ENCODE data around the gene SORCS2.

Gene SORCS2

DNA sequence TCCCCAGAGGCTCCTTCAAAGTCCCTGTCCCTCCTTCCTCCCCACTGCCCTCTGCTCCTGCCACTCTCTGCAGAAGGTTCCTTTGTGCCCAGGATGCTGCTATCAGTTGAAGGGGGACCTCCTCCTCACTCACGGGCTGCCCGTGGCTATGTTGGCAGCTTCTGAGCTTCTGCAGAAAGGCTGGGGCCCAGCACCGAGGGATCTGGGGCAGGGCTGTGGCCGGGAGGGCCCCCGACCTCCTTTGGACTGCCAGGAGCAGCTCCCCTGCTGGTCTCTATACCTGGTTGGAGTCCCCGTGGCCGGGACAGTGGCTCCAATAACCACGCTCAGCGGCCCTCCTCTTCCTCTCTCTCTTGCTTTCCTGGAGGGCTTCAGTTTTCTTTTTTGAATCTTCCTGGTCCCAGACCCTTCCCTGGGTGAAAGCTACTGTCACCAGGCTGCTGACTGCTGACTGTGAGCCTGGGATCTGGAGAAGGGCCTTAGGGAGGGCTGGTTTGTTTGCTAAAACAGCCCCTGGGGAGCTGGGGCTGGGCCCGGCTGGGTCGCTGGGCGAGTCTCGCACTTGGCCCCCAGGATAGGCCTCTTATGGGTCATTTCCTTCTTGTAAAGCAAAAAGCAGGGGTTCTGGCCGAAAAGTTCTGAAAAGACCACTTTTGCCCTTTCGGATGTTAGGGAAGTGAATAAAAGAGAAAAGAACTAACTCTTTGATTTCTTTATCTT lies 46.9 kb downstream of the SORCS2 start:
- no peak overlapping the region for H3K27ac ChIP-seq (ENCODE audit: low read depth, low read length)
- no peak overlapping the region for H2AFZ ChIP-seq (ENCODE audit: insufficient read depth, low read length, poor library complexity)
- H3K23ac ChIP-seq (ENCODE audit: low read length), result no peak overlapping the region
- H2AK5ac ChIP-seq (ENCODE audit: low read length), result no peak overlapping the region
- H3K79me2 ChIP-seq (ENCODE audit: control insufficient read depth, insufficient read depth, low read length, poor library complexity), result no peaks in the 10 kb centered on the region
- H2BK5ac ChIP-seq (ENCODE audit: low read depth, low read length, poor library complexity), result no peak overlapping the region
- no peaks in the 10 kb centered on the region for H3K36me3 ChIP-seq (ENCODE audit: control insufficient read depth in 1 of 2, insufficient read depth in 2 of 2, low read length in 2 of 2)
- no CpG with 5 or more reads among the region's 15 CpGs for WGBS (ENCODE audit: extremely low coverage, insufficient coverage, insufficient read length)
- H3K4me3 ChIP-seq (ENCODE audit: low read depth, low read length), result no peak overlapping the region
- H2BK120ac ChIP-seq (ENCODE audit: insufficient read depth, low read length, poor library complexity), result no peak overlapping the region
- no peak overlapping the region for H4K12ac ChIP-seq (ENCODE audit: low read depth, low read length)
- H3K14ac ChIP-seq (ENCODE audit: low read length), result no peak overlapping the region
- H3K79me1 ChIP-seq (ENCODE audit: low read length), result no peaks in the 10 kb centered on the region
- no peak overlapping the region for H4K8ac ChIP-seq (ENCODE audit: low read depth, low read length)
- H4K91ac ChIP-seq (ENCODE audit: low read depth, low read length), result no peak overlapping the region
- no peaks in the 10 kb centered on the region for H3K27me3 ChIP-seq (ENCODE audit: insufficient read depth, low read length)
- no peak overlapping the region for H3K9ac ChIP-seq (ENCODE audit: low read length)
- no peak overlapping the region for H3K18ac ChIP-seq (ENCODE audit: low read length)
- H2BK12ac ChIP-seq (ENCODE audit: low read length), result no peak overlapping the region
- no peak for DNase-seq
- H3K9me3 ChIP-seq (ENCODE audit: insufficient read depth, low read depth, low read length), result peaks cover 8% of the 10 kb centered on the region
- no peak overlapping the region for H3K4ac ChIP-seq (ENCODE audit: low read depth, low read length)
- no peaks in the 10 kb centered on the region for H3K4me1 ChIP-seq (ENCODE audit: control insufficient read depth in 1 of 2, insufficient read depth in 2 of 2, low read length in 2 of 2)
- H3K4me2 ChIP-seq (ENCODE audit: low read length), result no peak overlapping the region

DNA sequence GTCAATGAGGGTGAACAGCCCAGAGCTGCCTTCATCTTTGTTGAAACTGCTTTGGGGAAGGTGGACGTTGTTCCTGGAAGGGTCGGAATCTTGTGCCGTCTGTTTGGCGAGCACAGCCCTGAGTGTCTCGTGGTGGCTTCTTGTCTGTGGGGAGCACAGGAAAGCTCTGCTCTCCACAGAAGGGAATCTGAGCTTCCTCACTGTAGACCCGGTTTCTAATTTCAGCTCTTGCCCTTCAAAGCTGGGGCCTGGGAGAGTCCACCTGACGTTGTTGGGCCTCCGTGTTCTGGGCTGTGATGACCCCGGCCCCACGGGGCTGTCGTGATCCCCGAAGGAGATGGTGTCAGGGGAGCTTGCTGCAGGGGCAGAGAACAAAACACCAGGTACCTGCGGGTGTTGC lies 47.5 kb downstream of the SORCS2 start:
- no peak overlapping the region for H3K9ac ChIP-seq (ENCODE audit: low read length)
- WGBS (ENCODE audit: extremely low coverage, insufficient coverage, insufficient read length), result no CpG with 5 or more reads among the region's 13 CpGs
- H2AFZ ChIP-seq (ENCODE audit: insufficient read depth, low read length, poor library complexity), result no peak overlapping the region
- H3K27ac ChIP-seq (ENCODE audit: low read depth, low read length), result no peak overlapping the region
- no peak overlapping the region for H3K4ac ChIP-seq (ENCODE audit: low read depth, low read length)
- H3K14ac ChIP-seq (ENCODE audit: low read length), result no peak overlapping the region
- H3K4me1 ChIP-seq (ENCODE audit: control insufficient read depth in 1 of 2, insufficient read depth in 2 of 2, low read length in 2 of 2), result no peaks in the 10 kb centered on the region
- no peak overlapping the region for H4K8ac ChIP-seq (ENCODE audit: low read depth, low read length)
- H3K18ac ChIP-seq (ENCODE audit: low read length), result no peak overlapping the region
- H4K12ac ChIP-seq (ENCODE audit: low read depth, low read length), result no peak overlapping the region
- no peak overlapping the region for H3K4me3 ChIP-seq (ENCODE audit: low read depth, low read length)
- no peak overlapping the region for H3K4me2 ChIP-seq (ENCODE audit: low read length)
- H3K36me3 ChIP-seq (ENCODE audit: control insufficient read depth in 1 of 2, insufficient read depth in 2 of 2, low read length in 2 of 2), result no peaks in the 10 kb centered on the region
- no peak overlapping the region for H4K91ac ChIP-seq (ENCODE audit: low read depth, low read length)
- DNase-seq, result no peak
- H2BK5ac ChIP-seq (ENCODE audit: low read depth, low read length, poor library complexity), result no peak overlapping the region
- no peaks in the 10 kb centered on the region for H3K79me2 ChIP-seq (ENCODE audit: control insufficient read depth, insufficient read depth, low read length, poor library complexity)
- H2BK12ac ChIP-seq (ENCODE audit: low read length), result no peak overlapping the region
- H3K23ac ChIP-seq (ENCODE audit: low read length), result no peak overlapping the region
- peaks cover 8% of the 10 kb centered on the region for H3K9me3 ChIP-seq (ENCODE audit: insufficient read depth, low read depth, low read length)
- no peak overlapping the region for H2AK5ac ChIP-seq (ENCODE audit: low read length)
- H3K27me3 ChIP-seq (ENCODE audit: insufficient read depth, low read length), result no peaks in the 10 kb centered on the region
- no peaks in the 10 kb centered on the region for H3K79me1 ChIP-seq (ENCODE audit: low read length)
- no peak overlapping the region for H2BK120ac ChIP-seq (ENCODE audit: insufficient read depth, low read length, poor library complexity)

DNA sequence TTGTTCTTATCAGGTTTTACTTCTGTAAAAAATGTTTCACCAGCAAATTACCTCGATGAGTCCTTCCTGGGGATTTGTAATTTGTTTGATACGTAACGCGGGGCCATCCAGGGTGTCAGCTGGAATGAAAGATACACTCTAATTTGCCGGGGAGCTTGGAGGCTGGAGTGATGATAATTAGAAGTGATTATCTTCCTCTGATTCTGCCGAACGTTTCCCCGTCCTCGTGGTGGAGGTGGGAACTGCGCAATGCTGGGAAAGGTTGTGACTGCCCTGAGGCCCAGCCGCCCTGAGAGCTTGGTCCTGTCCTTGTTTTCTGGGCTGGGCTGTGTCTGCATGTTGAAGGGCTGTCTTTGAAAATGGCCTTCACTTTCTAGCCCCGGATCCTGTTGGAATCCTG lies 48.0 kb downstream of the SORCS2 start:
- H3K4me1 ChIP-seq (ENCODE audit: control insufficient read depth in 1 of 2, insufficient read depth in 2 of 2, low read length in 2 of 2), result no peaks in the 10 kb centered on the region

DNA sequence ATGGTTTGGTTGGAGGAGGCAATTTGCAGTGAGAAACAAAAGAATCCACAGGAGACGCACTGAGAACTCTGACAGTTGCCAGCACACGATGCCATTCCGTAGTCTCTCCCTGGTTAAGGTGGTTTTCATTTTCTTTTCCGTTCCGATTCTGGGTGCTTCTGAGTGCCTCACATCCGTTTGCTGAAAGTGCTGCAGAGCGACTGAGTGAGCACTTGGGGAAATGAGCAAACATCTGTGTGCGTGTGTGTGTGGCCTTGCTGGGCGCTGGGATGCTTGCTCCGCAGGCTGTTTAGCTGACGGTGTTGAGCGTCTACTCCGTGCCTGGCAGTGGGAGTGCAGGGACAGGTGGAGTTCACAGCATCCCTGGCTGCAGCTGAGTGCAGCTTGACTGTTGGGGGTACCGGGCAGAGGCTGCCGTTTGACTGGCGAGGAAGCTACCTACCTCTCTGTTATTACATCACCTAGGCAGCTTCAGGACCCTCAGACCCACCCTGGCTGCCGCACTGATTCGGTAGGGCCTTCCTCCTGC lies 49.3 kb downstream of the SORCS2 start:
- Histone ChIP-seq H2AK5ac (ENCODE audit: low read length) (no peak overlapping the region), H3K4me3 (ENCODE audit: low read depth, low read length) (peak overlapping the region; percentile 43), H3K23ac (ENCODE audit: low read length) (no peak overlapping the region), H3K9ac (ENCODE audit: low read length) (no peak overlapping the region), H3K14ac (ENCODE audit: low read length) (no peak overlapping the region), H3K27me3 (ENCODE audit: insufficient read depth, low read length) (no peaks in the 10 kb centered on the region), H3K9me3 (ENCODE audit: insufficient read depth, low read depth, low read length) (peaks cover 8% of the 10 kb centered on the region), H3K79me1 (ENCODE audit: low read length) (no peaks in the 10 kb centered on the region), H2BK12ac (ENCODE audit: low read length) (no peak overlapping the region), H3K4me1 (ENCODE audit: control insufficient read depth in 1 of 2, insufficient read depth in 2 of 2, low read length in 2 of 2) (no peaks in the 10 kb centered on the region), H3K27ac (ENCODE audit: low read depth, low read length) (no peak overlapping the region), H3K4ac (ENCODE audit: low read depth, low read length) (no peak overlapping the region), H3K36me3 (ENCODE audit: control insufficient read depth in 1 of 2, insufficient read depth in 2 of 2, low read length in 2 of 2) (no peaks in the 10 kb centered on the region), H3K79me2 (ENCODE audit: control insufficient read depth, insufficient read depth, low read length, poor library complexity) (no peaks in the 10 kb centered on the region), H2AFZ (ENCODE audit: insufficient read depth, low read length, poor library complexity) (no peak overlapping the region), H2BK5ac (ENCODE audit: low read depth, low read length, poor library complexity) (no peak overlapping the region), H3K18ac (ENCODE audit: low read length) (no peak overlapping the region), H4K12ac (ENCODE audit: low read depth, low read length) (no peak overlapping the region), H4K8ac (ENCODE audit: low read depth, low read length) (no peak overlapping the region), H4K91ac (ENCODE audit: low read depth, low read length) (no peak overlapping the region), H3K4me2 (ENCODE audit: low read length) (no peak overlapping the region), H2BK120ac (ENCODE audit: insufficient read depth, low read length, poor library complexity) (no peak overlapping the region)
- WGBS (ENCODE audit: extremely low coverage, insufficient coverage, insufficient read length), result no CpG with 5 or more reads among the region's 18 CpGs
- DNase-seq, result no peak

More for the DNA sequence above, 48.0 kb downstream of the SORCS2 start:
- no peak overlapping the region for H4K12ac ChIP-seq (ENCODE audit: low read depth, low read length)
- H3K4me3 ChIP-seq (ENCODE audit: low read depth, low read length), result no peak overlapping the region
- H3K27me3 ChIP-seq (ENCODE audit: insufficient read depth, low read length), result no peaks in the 10 kb centered on the region
- H3K79me1 ChIP-seq (ENCODE audit: low read length), result no peaks in the 10 kb centered on the region
- no peak overlapping the region for H3K14ac ChIP-seq (ENCODE audit: low read length)
- peaks cover 8% of the 10 kb centered on the region for H3K9me3 ChIP-seq (ENCODE audit: insufficient read depth, low read depth, low read length)
- no peak overlapping the region for H3K23ac ChIP-seq (ENCODE audit: low read length)
- H2BK5ac ChIP-seq (ENCODE audit: low read depth, low read length, poor library complexity), result no peak overlapping the region
- WGBS (ENCODE audit: extremely low coverage, insufficient coverage, insufficient read length), result no CpG with 5 or more reads among the region's 12 CpGs
- no peak overlapping the region for H2AFZ ChIP-seq (ENCODE audit: insufficient read depth, low read length, poor library complexity)
- DNase-seq, result no peak
- no peak overlapping the region for H4K91ac ChIP-seq (ENCODE audit: low read depth, low read length)
- H3K27ac ChIP-seq (ENCODE audit: low read depth, low read length), result no peak overlapping the region
- H3K79me2 ChIP-seq (ENCODE audit: control insufficient read depth, insufficient read depth, low read length, poor library complexity), result no peaks in the 10 kb centered on the region
- no peak overlapping the region for H4K8ac ChIP-seq (ENCODE audit: low read depth, low read length)
- H2BK120ac ChIP-seq (ENCODE audit: insufficient read depth, low read length, poor library complexity), result no peak overlapping the region
- H3K18ac ChIP-seq (ENCODE audit: low read length), result no peak overlapping the region
- no peak overlapping the region for H3K4ac ChIP-seq (ENCODE audit: low read depth, low read length)
- no peak overlapping the region for H2AK5ac ChIP-seq (ENCODE audit: low read length)
- no peaks in the 10 kb centered on the region for H3K36me3 ChIP-seq (ENCODE audit: control insufficient read depth in 1 of 2, insufficient read depth in 2 of 2, low read length in 2 of 2)
- no peak overlapping the region for H3K9ac ChIP-seq (ENCODE audit: low read length)
- H3K4me2 ChIP-seq (ENCODE audit: low read length), result no peak overlapping the region
- H2BK12ac ChIP-seq (ENCODE audit: low read length), result no peak overlapping the region

All from trophoblast cell (in vitro differentiated cells and primary cell).